GM12874 (cell line): Measurements from ENCODE around the gene ANKRD35.

Experiments used
- CTCF ChIP-seq: IDR thresholded peaks from 2 replicates; pipeline ENCODE4 v1.5.1; 2011; ENCODE audit warnings: low read depth, mild to moderate bottlenecking, control low read depth, low read length, moderate library complexity; ENCODE audit not compliant: insufficient read depth

Gene ANKRD35

GRCh38 chr1:145859491-145860023, 26.1 kb downstream of the ANKRD35 start:
- TF ChIP-seq CTCF = no peak

GRCh38 chr1:145858901-145859490, 26.7 kb downstream of the ANKRD35 start, which contains the start of gene PIAS3:
TSS of gene PIAS3 (minus strand) at chr1:145859081. CDS start at chr1:145858990, 91 bp downstream.
- no peak for TF ChIP-seq CTCF

GRCh38 chr1:145858238-145858900, 27.3 kb downstream of the ANKRD35 start:
- no peak for TF ChIP-seq CTCF

GRCh38 chr1:145857170-145857569, 28.5 kb downstream of the ANKRD35 start:
- no peak for TF ChIP-seq CTCF

GRCh38 chr1:145855426-145855948, 30.2 kb downstream of the ANKRD35 start:
- peak; percentile 25; the same call in 1 of the 2 replicates for TF ChIP-seq CTCF

- peak; percentile 61 for TF ChIP-seq CTCF
These were observed 36.1 kb downstream of the ANKRD35 start for GRCh38 chr1:145849356-145850160.

GRCh38 chr1:145847827-145848226, 37.8 kb downstream of the ANKRD35 start:
- TF ChIP-seq CTCF = no peak
